A673 (cell line): ENCODE data around the gene ADAT2.

Experiments
- CTCF ChIP-seq: fragments of 300-800, 200-600 bp; sonication (generic); conservative IDR thresholded peaks from 2 replicates; pipeline ENCODE4 v1.5.1; 2017; ENCODE audit warnings: low read depth, mild to moderate bottlenecking, antibody characterized with exemption, low read length, moderate library complexity, mixed read lengths
- EZH2 ChIP-seq: fragments of 200-600 bp; sonication (generic); IDR thresholded peaks from 2 replicates; pipeline ENCODE4 v1.6.1; 2017; ENCODE audit warnings: borderline replicate concordance, low read depth, mild to moderate bottlenecking, mixed read lengths, antibody characterized with exemption, low read length; ENCODE audit not compliant: poor library complexity, severe bottlenecking

- TF ChIP-seq CTCF (no peak), EZH2 (no peak)
These were observed 39.6 kb downstream of the ADAT2 start for GRCh38 chr6:143410859-143411270.
